ENCODE results near the gene HOXD3.

Gene HOXD3

GRCh38 chr2:176199902-176200301 is 42.8 kb downstream of the HOXD3 start:
- no peak for TF ChIP-seq MAX (IDR thresholded peaks at IDR 0.05; ENCODE audit: low read depth, low read length)
- no peak for TF ChIP-seq MYC (IDR thresholded peaks at IDR 0.05; ENCODE audit: low read depth, low read length)
- TF ChIP-seq POLR2A (IDR thresholded peaks at IDR 0.05; ENCODE audit: extremely low read depth, insufficient read length), result no peak
- no peak for TF ChIP-seq CTCF (IDR thresholded peaks at IDR 0.05; ENCODE audit: low read depth, low read length)
- no peak overlapping the region for H3K4me3 ChIP-seq (ENCODE audit: low read depth, low read length)
- DNase-seq (ENCODE audit: low read depth), result no peak

- no peak for DNase-seq (ENCODE audit: low read depth)
- no peak for TF ChIP-seq POLR2A (IDR thresholded peaks at IDR 0.05; ENCODE audit: extremely low read depth, insufficient read length)
- TF ChIP-seq CTCF (IDR thresholded peaks at IDR 0.05; ENCODE audit: low read depth, low read length), result no peak
- no peak for TF ChIP-seq MAX (IDR thresholded peaks at IDR 0.05; ENCODE audit: low read depth, low read length)
- no peak for TF ChIP-seq MYC (IDR thresholded peaks at IDR 0.05; ENCODE audit: low read depth, low read length)
- no peak overlapping the region for H3K4me3 ChIP-seq (ENCODE audit: low read depth, low read length)
Observed at GRCh38 chr2:176200971-176201370, 43.9 kb downstream of the HOXD3 start.

GRCh38 chr2:176202491-176202890 is 45.4 kb downstream of the HOXD3 start:
- TF ChIP-seq MYC (IDR thresholded peaks at IDR 0.05; ENCODE audit: low read depth, low read length) (no peak), MAX (IDR thresholded peaks at IDR 0.05; ENCODE audit: low read depth, low read length) (no peak), CTCF (IDR thresholded peaks at IDR 0.05; ENCODE audit: low read depth, low read length) (no peak), POLR2A (IDR thresholded peaks at IDR 0.05; ENCODE audit: extremely low read depth, insufficient read length) (no peak)
- DNase-seq (ENCODE audit: low read depth), result no peak
- H3K4me3 ChIP-seq (ENCODE audit: low read depth, low read length), result no peak overlapping the region

- TF ChIP-seq MYC (IDR thresholded peaks at IDR 0.05; ENCODE audit: low read depth, low read length), result no peak
- TF ChIP-seq POLR2A (IDR thresholded peaks at IDR 0.05; ENCODE audit: extremely low read depth, insufficient read length), result no peak
- TF ChIP-seq MAX (IDR thresholded peaks at IDR 0.05; ENCODE audit: low read depth, low read length), result no peak
- no peak for TF ChIP-seq CTCF (IDR thresholded peaks at IDR 0.05; ENCODE audit: low read depth, low read length)
- DNase-seq (ENCODE audit: low read depth), result no peak
- H3K4me3 ChIP-seq (ENCODE audit: low read depth, low read length), result no peak overlapping the region
Observed at GRCh38 chr2:176205126-176205525, 48.0 kb downstream of the HOXD3 start.

GRCh38 chr2:176206136-176206535 is 49.0 kb downstream of the HOXD3 start:
- no peak for DNase-seq (ENCODE audit: low read depth)
- no peak for TF ChIP-seq CTCF (IDR thresholded peaks at IDR 0.05; ENCODE audit: low read depth, low read length)
- TF ChIP-seq MYC (IDR thresholded peaks at IDR 0.05; ENCODE audit: low read depth, low read length), result no peak
- no peak for TF ChIP-seq MAX (IDR thresholded peaks at IDR 0.05; ENCODE audit: low read depth, low read length)
- no peak for TF ChIP-seq POLR2A (IDR thresholded peaks at IDR 0.05; ENCODE audit: extremely low read depth, insufficient read length)
- no peak overlapping the region for H3K4me3 ChIP-seq (ENCODE audit: low read depth, low read length)

GRCh38 chr2:176206682-176207081 is 49.6 kb downstream of the HOXD3 start:
- TF ChIP-seq MYC (IDR thresholded peaks at IDR 0.05; ENCODE audit: low read depth, low read length), result no peak
- no peak for TF ChIP-seq MAX (IDR thresholded peaks at IDR 0.05; ENCODE audit: low read depth, low read length)
- TF ChIP-seq CTCF (IDR thresholded peaks at IDR 0.05; ENCODE audit: low read depth, low read length), result no peak
- no peak for TF ChIP-seq POLR2A (IDR thresholded peaks at IDR 0.05; ENCODE audit: extremely low read depth, insufficient read length)
- DNase-seq (ENCODE audit: low read depth), result no peak
- no peak overlapping the region for H3K4me3 ChIP-seq (ENCODE audit: low read depth, low read length)
